HG03103 (cell line): ENCODE results near the gene FGD4.
"Not testable (repeated sequence)": the region's sequence is repeated elsewhere in the genome, so short reads cannot be mapped to it uniquely, and the experiment has no call there.

Experiments
- ATAC-seq: cut with Tn5 transposase; IDR thresholded peaks from one replicate; pipeline ENCODE4 v1.9.1; 2021; ENCODE audit warnings: low read depth; ENCODE audit not compliant: unreplicated experiment

FGD4 gene

GRCh38 chr12:32548691-32549281 lies 149.4 kb downstream of the FGD4 start:
- no peak for ATAC-seq

GRCh38 chr12:32549675-32550079 lies 150.3 kb downstream of the FGD4 start:
- ATAC-seq = no peak

GRCh38 chr12:32551058-32551457 lies 151.7 kb downstream of the FGD4 start:
- ATAC-seq = no peak

- peak; percentile 93 for ATAC-seq
These were observed 159.5 kb downstream of the FGD4 start for GRCh38 chr12:32558903-32559302.

GRCh38 chr12:32559434-32559833 lies 160.1 kb downstream of the FGD4 start:
- ATAC-seq = no peak

- ATAC-seq = no peak
These were observed 161.2 kb downstream of the FGD4 start for GRCh38 chr12:32560520-32560919.

- no peak for ATAC-seq
These were observed 162.6 kb downstream of the FGD4 start for GRCh38 chr12:32561931-32562341.

GRCh38 chr12:32562413-32562812 lies 163.1 kb downstream of the FGD4 start:
- not testable (repeated sequence) for ATAC-seq

- ATAC-seq = no peak
These were observed 167.4 kb downstream of the FGD4 start for GRCh38 chr12:32566663-32567295.

- no peak for ATAC-seq
These were observed 167.9 kb downstream of the FGD4 start for GRCh38 chr12:32567296-32567674.

- no peak for ATAC-seq
These were observed 168.9 kb downstream of the FGD4 start for GRCh38 chr12:32568228-32568627.

GRCh38 chr12:32569259-32569658 lies 169.9 kb downstream of the FGD4 start:
- no peak for ATAC-seq

GRCh38 chr12:32574585-32574984 lies 175.2 kb downstream of the FGD4 start:
- no peak for ATAC-seq

GRCh38 chr12:32577328-32577727 lies 178.0 kb downstream of the FGD4 start:
- no peak for ATAC-seq

GRCh38 chr12:32583534-32583933 lies 184.2 kb downstream of the FGD4 start:
- ATAC-seq = no peak

GRCh38 chr12:32585680-32586079 lies 186.3 kb downstream of the FGD4 start:
- no peak for ATAC-seq

- no peak for ATAC-seq
These were observed 187.0 kb downstream of the FGD4 start for GRCh38 chr12:32586390-32586789.

- no peak for ATAC-seq
These were observed 188.5 kb downstream of the FGD4 start for GRCh38 chr12:32587581-32588495.

- ATAC-seq = no peak
These were observed 189.2 kb downstream of the FGD4 start for GRCh38 chr12:32588604-32589003.

GRCh38 chr12:32589165-32589865 lies 190.0 kb downstream of the FGD4 start:
- peak; percentile 53 for ATAC-seq

GRCh38 chr12:32595251-32595650 lies 195.9 kb downstream of the FGD4 start:
- ATAC-seq = no peak
